HG03558 (cell line): ENCODE results near the gene INPP4B.

ENCODE experiments used
- ATAC-seq: cut with Tn5 transposase; IDR thresholded peaks from one replicate; pipeline ENCODE4 v1.9.1; 2021; ENCODE audit warnings: moderate number of reproducible peaks; ENCODE audit not compliant: unreplicated experiment; ENCODE audit errors: extremely low read depth

INPP4B gene

DNA sequence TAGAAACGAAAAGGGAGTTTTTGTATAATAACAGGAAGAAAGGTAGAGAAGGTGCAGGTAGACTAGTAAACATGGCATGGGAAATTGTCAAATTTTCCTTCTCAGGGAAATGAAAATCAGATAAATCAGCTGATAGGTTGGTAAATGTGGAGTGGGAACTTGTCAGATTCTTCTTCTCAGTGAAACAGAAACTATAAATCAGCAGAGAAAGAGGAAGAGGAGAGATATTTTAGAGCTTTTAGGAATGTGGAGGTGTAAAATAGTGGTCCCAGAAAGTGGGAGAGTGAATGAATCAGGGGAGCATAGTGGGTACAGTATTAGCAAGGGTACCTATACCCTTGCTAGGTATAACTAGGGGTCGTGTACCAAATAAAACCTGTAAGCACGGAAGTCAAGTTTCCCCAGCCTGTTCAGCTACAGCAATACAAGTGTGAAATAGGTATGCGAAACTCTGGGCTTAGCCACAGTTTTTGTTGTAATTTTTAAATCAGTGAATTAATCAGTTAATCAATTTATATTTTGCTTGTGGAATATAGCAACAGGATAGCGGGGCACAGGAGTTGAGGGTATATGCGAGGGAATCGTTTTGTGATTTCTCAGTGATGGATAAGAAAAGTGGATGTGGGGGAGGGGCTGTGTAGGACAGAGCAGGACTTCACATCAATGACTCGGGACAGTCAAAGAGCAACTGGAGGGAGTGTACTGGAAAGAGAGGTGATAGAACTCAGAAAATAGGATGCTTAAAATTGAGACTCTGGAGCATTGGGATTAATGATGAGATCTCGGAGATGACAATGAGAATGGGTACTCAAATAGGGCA, 561.5 kb downstream of the INPP4B start:
- no peak for ATAC-seq

DNA sequence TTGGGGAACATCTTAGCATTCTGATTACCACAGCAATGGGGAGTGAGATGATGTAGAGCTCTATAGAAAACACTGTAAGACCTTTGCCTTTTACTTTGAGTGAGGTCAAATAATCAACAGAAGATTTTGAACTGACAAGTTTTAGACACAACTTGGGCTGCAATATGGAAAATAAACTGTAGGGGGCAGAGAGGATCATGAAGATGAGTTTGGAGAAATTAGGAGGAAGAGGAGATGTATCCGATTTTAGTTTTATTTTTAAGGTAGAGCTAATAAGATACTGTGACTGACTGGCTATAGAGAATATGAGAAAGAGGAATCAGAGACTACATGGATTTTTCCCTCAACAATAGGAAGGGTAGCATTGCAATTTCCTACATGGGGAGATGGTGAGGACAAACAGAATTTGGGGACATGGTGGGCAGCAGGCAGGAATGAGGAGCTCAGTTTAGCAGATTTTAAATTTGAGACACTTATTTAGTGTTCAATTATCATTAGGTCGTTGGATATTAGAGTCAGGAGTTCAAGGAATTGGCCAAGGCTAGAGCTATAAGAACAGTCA, 563.1 kb downstream of the INPP4B start:
- no peak for ATAC-seq

DNA sequence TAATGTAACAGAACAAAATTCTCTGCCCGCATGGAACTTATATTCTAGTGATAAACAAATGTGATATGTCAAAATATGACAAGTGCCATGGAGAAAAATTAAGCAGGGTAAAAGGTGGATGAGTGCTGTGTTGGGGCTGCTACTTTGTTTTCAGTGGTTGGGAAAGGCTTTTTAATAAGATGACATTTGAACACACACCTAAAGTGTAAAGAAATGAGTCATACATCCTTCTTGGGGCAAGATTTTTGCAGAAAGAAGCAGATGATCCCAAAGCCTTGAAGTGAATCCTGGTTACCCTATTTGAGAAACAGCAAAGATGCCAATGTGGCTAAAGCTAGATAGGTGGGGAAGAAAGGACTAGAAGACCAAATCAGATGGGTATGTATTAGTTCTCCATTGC, 564.1 kb downstream of the INPP4B start:
- no peak for ATAC-seq

- ATAC-seq: no peak
Measured at GRCh38 chr4:142278663-142279062, 567.4 kb downstream of the INPP4B start.

DNA sequence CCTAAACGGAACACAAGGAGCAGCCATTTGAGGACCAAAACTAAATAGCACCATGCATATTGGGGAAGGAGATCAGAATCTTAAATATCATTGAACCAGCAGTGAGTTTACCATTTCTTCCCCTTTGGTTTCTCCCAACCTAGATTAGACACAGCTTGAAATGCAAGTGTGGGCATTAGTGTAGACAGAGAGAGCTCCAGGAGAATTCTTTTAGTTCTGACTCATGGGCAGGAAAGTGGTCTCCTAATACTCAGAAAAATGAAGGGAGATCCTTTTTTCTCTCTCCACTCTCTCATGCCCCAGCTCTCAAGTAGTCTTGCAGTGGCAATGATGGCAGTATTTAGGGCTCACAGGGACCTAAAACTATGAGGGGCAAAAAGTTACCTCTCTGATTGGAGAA, 567.9 kb downstream of the INPP4B start:
- no peak for ATAC-seq

DNA sequence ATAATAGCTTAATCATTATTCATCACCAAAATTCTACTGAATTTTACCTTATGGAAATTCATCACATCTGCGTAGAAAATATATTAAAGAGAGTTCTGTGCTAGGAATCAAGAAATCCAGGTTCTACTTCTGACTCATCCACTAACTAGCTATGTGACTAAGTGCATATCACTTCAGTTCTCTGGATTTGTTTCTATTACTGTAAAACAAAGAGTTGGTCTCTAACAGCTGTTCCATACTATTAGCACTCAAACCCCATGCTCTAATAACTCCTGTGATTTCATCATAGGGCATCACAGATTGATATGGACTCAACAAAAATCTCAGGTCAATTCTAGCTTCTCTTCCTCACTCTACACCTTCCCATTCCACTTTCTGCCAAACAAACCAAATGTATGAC, 572.0 kb downstream of the INPP4B start:
- no peak for ATAC-seq

- ATAC-seq: no peak
Measured at GRCh38 chr4:142272452-142272851, 573.6 kb downstream of the INPP4B start.

DNA sequence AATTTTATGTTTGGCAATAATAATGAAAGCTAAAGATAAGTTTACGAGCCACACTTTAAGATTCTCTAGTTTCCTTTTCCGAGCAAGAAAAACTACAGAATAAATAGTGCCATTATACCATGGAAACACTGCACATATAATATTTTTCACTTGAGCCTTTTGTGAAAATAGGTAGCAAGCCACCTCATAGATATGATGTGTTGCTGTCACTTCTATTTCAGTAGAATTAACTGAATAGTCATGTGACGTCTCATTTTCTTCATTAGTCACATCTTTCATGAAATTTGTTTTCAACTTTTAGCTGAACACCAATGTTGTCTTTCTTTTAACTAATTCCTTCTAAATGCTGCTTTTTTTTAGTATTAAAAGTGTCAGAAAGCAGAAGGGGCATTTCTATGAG, 574.3 kb downstream of the INPP4B start:
- no peak for ATAC-seq

DNA sequence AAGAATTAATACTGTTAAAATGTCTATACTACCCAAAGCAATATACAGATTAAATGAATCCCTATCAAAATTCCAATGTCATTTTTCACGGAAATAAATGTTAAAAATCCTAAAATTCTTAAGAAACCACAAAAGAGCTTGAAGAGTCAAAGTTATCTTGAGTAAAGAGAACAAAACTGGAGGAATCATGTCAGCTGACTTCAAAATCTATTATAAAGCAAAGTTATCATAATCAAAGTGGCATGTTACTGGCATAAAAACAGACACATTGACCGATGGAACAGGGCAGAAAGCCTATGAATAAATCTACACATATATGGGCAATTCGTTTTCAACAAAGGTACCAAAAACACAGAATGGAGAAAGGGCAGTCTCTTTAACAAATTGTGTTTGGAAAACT, 579.0 kb downstream of the INPP4B start:
- no peak for ATAC-seq

DNA sequence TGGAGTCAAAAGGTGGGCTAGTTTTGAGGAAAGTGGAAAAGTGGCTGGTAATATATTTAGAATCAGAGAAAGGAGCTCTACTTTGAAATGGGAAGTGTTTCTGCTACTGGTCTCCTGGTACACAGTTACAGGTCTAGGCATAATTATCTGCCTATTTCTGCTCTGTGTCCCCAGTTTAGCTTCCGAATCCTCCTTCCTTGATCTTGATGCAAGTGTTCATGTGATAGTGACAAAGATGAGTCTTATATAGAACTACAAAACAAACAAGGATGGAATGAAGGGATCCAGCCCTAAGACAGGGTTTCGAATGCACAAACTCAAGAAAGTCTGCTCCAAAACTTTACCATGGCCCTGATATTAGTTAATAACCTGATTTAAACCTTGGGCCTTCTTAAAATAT, 580.2 kb downstream of the INPP4B start:
- no peak for ATAC-seq

GRCh38 chr4:142265536-142265935, 580.6 kb downstream of the INPP4B start:
- no peak for ATAC-seq

- no peak for ATAC-seq
Measured at GRCh38 chr4:142264961-142265360, 581.1 kb downstream of the INPP4B start.

GRCh38 chr4:142262956-142263355, 583.1 kb downstream of the INPP4B start:
- no peak for ATAC-seq

DNA sequence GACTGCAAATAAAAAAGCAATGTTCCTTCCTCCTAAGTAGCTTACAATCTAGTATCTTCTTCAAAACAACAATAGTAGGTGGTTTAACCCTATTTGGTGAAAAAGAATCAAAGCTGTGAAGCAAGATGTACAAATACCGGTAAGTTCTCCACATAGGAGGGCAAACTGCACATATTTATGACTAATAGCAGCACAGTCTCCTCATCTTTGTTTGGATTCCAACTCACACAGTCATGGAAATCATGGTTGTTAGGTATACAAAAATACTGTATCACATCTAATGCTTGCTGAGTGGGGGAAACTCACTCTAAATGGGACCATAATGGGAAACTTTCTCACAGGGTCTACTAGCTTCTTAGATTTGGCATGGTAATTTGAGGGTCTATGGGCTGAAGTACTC, 597.2 kb downstream of the INPP4B start:
- ATAC-seq: no peak

DNA sequence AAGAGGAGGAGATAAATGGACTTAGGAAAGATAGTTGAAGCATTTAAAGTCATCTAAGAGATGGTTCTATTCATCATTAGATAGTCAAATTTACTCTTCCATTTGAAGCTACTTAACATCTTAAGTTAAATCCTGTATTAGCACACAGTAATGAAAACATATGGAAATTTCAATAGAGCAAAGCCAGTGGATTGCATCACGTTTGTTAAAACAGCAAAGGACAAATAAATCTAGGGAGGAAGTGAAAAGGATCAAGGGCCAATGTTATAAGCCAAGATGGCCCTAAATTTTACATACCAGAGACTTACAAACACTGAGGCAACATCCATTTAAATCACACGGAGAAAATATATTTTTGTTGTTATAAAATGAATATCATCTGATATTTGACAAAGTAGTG, 602.8 kb downstream of the INPP4B start:
- ATAC-seq: no peak

DNA sequence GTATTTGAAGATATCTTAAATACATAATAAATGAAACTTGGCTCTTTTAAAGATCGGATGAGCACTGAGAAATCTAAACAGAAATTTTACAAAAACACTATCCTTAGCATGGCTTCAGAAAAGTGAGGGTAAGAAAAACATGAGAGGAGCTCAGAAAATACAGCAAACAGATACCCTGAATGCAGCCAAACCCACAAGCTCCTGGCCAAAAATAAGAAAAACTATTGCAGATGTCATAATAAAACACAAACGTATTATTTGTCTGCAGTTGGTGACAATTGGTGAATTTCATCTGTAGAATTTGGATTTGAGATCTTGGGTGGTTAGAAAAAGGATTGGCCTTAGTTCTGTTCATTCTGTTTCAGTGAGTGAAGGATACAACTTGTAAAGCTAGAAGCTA, 603.9 kb downstream of the INPP4B start:
- no peak for ATAC-seq

GRCh38 chr4:142238589-142238988, 607.5 kb downstream of the INPP4B start:
- no peak for ATAC-seq

GRCh38 chr4:142236268-142236667, 609.8 kb downstream of the INPP4B start:
- ATAC-seq: no peak

- ATAC-seq: no peak
Measured at GRCh38 chr4:142231787-142232186, 614.3 kb downstream of the INPP4B start.

- ATAC-seq: no peak
Measured at GRCh38 chr4:142230991-142231390, 615.1 kb downstream of the INPP4B start.

- ATAC-seq: no peak
Measured at GRCh38 chr4:142226014-142226413, 620.1 kb downstream of the INPP4B start.

DNA sequence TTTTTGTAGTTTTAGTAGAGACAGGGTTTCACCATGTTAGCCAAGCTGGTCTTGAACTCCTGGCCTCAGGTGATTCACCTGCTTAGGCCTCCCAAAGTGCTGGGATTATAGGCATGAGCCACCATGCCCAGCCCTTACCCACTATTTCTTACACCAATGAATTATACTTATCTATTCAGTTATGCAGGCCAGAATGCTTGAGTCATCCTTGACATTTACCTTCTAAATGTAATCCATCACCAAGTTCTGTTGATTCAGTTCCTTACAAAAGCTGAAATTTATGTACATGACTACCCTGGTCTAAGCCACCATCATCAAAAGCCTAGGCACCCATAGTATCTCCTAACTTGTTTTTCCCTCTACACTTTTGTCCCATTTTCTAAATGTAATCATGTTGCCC, 624.0 kb downstream of the INPP4B start:
- no peak for ATAC-seq
